Prostate gland (tissue), 2 donors: ENCODE results near the gene PLCG1. TPM values are rescaled to one million over a fixed set of nuclear protein-coding genes. Genes with fewer than 3 reads are reported as not detected.
"Not testable (repeated sequence)": the region's sequence is repeated elsewhere in the genome, so short reads cannot be mapped to it uniquely, and the experiment has no call there.

ENCODE experiments used
- DNase-seq: peaks from one replicate; pipeline ENCODE4 v3.0.0-alpha.2; 2019; ENCODE audit warnings: low spot score
- H3K27ac ChIP-seq, 2 donors: fragments of 200-600 bp; sonication (generic); 2 replicates each; pipeline ENCODE4 v1.5.1; 2017 to 2019
- H3K27me3 ChIP-seq: fragments of 200-600 bp; sonication (generic); replicated peaks from 2 replicates; pipeline ENCODE4 v1.5.1; 2019; ENCODE audit not compliant: insufficient read depth
- H3K36me3 ChIP-seq, 2 donors: fragments of 200-600 bp; sonication (generic); 1 replicate in 1 of 2; 2 replicates in 1 of 2; pipeline versions ENCODE4 v1.5.1 to v1.8.1; 2017 to 2019
- H3K4me1 ChIP-seq: fragments of 200-600 bp; sonication (generic); replicated peaks from 2 replicates; pipeline ENCODE4 v1.5.1; 2019
- H3K4me3 ChIP-seq, 2 donors: fragments of 200-600 bp; sonication (generic); 2 replicates each; pipeline ENCODE4 v1.5.1; 2017 to 2019
- H3K9me3 ChIP-seq: fragments of 200-600 bp; sonication (generic); 2 replicates; pipeline ENCODE4 v1.5.1; 2017
- POLR2A ChIP-seq: fragments of 450-650 bp; IDR thresholded peaks from one replicate; pipeline ENCODE4 v1.6.1; 2016; ENCODE audit warnings: antibody characterized with exemption, mild to moderate bottlenecking
- POLR2AphosphoS5 ChIP-seq: sonication (generic); formaldehyde crosslinking; IDR thresholded peaks from one replicate; pipeline ENCODE4 v1.6.1; 2017; ENCODE audit warnings: antibody characterized with exemption
- WGBS: methylation state at CpG from one replicate; pipeline ENCODE4 v1.1.5; 2018; 5-methylcytosine and 5-hydroxymethylcytosine counted together
- intact Hi-C: fragments of 100-400 bp; cut with DNase I; formaldehyde crosslinking; loops from one replicate; pipeline ENCODE4 v1.14.2; 2022
- total RNA-seq, 2 donors: library from RNA; depleted of rRNA; stranded (reverse); fragments of >200 nt; gene quantifications; one replicate each; pipeline ENCODE4 v1.1.0, GENCODE V29; 2016
- TF ChIP-seq, protein P1 (sequence below), 4 experiments: fragments of 200-600 bp in 2 of 4; fragments of 450-650 bp in 2 of 4; sonication (generic) in 2 of 4; IDR thresholded peaks; 1 replicate in 3 of 4; 2 replicates in 1 of 4; pipeline ENCODE4 v1.5.1; 2016 to 2019; ENCODE audit warnings: antibody characterized with exemption in 4 of 4, mild to moderate bottlenecking in 2 of 4, moderate library complexity in 2 of 4

The PLCG1 gene
- total RNA-seq, 2 donors from 2014 or later: 67.9 to 129 TPM

- intact Hi-C loops: no loop called here
- Histone ChIP-seq H3K4me1 (no peaks in the 10 kb centered on the region), H3K36me3 (peaks cover 4 to 24% of the 10 kb centered on the region in 2 donors), H3K9me3 (no peaks in the 10 kb centered on the region), H3K27me3 (no peaks in the 10 kb centered on the region), H3K4me3 (no peak overlapping the region), H3K27ac (no peak overlapping the region)
- no peak for TF ChIP-seq POLR2A
- TF ChIP-seq, protein P1, sequence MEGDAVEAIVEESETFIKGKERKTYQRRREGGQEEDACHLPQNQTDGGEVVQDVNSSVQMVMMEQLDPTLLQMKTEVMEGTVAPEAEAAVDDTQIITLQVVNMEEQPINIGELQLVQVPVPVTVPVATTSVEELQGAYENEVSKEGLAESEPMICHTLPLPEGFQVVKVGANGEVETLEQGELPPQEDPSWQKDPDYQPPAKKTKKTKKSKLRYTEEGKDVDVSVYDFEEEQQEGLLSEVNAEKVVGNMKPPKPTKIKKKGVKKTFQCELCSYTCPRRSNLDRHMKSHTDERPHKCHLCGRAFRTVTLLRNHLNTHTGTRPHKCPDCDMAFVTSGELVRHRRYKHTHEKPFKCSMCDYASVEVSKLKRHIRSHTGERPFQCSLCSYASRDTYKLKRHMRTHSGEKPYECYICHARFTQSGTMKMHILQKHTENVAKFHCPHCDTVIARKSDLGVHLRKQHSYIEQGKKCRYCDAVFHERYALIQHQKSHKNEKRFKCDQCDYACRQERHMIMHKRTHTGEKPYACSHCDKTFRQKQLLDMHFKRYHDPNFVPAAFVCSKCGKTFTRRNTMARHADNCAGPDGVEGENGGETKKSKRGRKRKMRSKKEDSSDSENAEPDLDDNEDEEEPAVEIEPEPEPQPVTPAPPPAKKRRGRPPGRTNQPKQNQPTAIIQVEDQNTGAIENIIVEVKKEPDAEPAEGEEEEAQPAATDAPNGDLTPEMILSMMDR (IDR thresholded peaks at IDR 0.05): no peak
- TF ChIP-seq POLR2AphosphoS5: no peak
- 89% methylated on average over 6 of the region's 6 CpGs for WGBS
- DNase-seq: no peak
Measured at GRCh38 chr20:41116282-41116956, 20.9 kb upstream of the PLCG1 start.

GRCh38 chr20:41118159-41118558 is 19.2 kb upstream of the PLCG1 start:
- DNase-seq, H3K27ac ChIP-seq, H3K27me3 ChIP-seq, intact Hi-C loops, H3K4me3 ChIP-seq, H3K4me1 ChIP-seq, H3K9me3 ChIP-seq: not testable (repeated sequence)
- H3K36me3 ChIP-seq: peaks cover 4 to 24% of the 10 kb centered on the region in 2 donors
- 70% methylated on average over 6 of the region's 6 CpGs for WGBS

- 68% methylated on average over 3 of the region's 3 CpGs for WGBS
- H3K9me3 ChIP-seq: no peaks in the 10 kb centered on the region
- no peak for DNase-seq
- no peaks in the 10 kb centered on the region for H3K4me1 ChIP-seq
- peaks cover 4 to 24% of the 10 kb centered on the region in 2 donors for H3K36me3 ChIP-seq
- no peak overlapping the region for H3K27ac ChIP-seq
- TF ChIP-seq POLR2AphosphoS5 (no peak), POLR2A (no peak)
- TF ChIP-seq, protein P1 (IDR thresholded peaks at IDR 0.05): no peak
- H3K27me3 ChIP-seq: no peaks in the 10 kb centered on the region
- intact Hi-C loops: no loop called here
- H3K4me3 ChIP-seq: no peak overlapping the region
Measured at GRCh38 chr20:41118632-41119031, 18.7 kb upstream of the PLCG1 start.

GRCh38 chr20:41119614-41120561 is 17.5 kb upstream of the PLCG1 start:
- no peaks in the 10 kb centered on the region for H3K4me1 ChIP-seq
- WGBS: 41% methylated on average over 7 of the region's 7 CpGs
- no peaks in the 10 kb centered on the region for H3K27me3 ChIP-seq
- no peak overlapping the region for H3K4me3 ChIP-seq
- DNase-seq: no peak
- intact Hi-C loops: no loop called here
- H3K36me3 ChIP-seq: peaks cover 0 to 14% of the 10 kb centered on the region in 2 donors
- H3K9me3 ChIP-seq: no peaks in the 10 kb centered on the region
- H3K27ac ChIP-seq: no peak overlapping the region
- TF ChIP-seq, protein P1 (IDR thresholded peaks at IDR 0.05): no peak
- no peak for TF ChIP-seq POLR2AphosphoS5
- no peak for TF ChIP-seq POLR2A

DNA sequence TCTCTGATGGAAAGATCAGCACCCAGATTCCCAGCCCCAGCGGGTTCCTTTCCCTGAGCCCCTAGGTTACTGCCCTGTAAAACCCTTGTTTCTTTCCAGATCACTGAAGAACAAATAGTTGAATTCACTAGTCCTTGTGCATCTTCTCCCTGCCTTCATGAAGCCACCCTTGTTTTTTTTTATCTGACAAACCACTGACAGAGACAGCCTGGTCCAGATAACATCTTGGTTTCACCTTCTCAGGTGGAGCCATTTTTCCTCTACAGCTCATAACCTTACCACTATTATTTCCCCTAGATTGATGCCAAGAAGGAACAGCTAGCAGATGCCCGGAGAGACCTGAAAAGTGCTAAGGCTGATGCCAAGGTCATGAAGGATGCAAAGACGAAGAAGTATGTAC is 15.9 kb upstream of the PLCG1 start:
- Histone ChIP-seq H3K27ac (no peak overlapping the region), H3K36me3 (no peaks in the 10 kb centered on the region), H3K4me3 (no peak overlapping the region), H3K4me1 (no peaks in the 10 kb centered on the region), H3K9me3 (no peaks in the 10 kb centered on the region), H3K27me3 (no peaks in the 10 kb centered on the region)
- WGBS: 60% methylated on average over 3 of the region's 3 CpGs
- DNase-seq: no peak
- intact Hi-C loops: no loop called here
- TF ChIP-seq, protein P1 (IDR thresholded peaks at IDR 0.05): no peak
- TF ChIP-seq POLR2AphosphoS5 (no peak), POLR2A (no peak)
